ENCODE data around the gene BPI.
"Not testable (repeated sequence)": the region's sequence is repeated elsewhere in the genome, so short reads cannot be mapped to it uniquely, and the experiment has no call there.

The BPI gene

DNA sequence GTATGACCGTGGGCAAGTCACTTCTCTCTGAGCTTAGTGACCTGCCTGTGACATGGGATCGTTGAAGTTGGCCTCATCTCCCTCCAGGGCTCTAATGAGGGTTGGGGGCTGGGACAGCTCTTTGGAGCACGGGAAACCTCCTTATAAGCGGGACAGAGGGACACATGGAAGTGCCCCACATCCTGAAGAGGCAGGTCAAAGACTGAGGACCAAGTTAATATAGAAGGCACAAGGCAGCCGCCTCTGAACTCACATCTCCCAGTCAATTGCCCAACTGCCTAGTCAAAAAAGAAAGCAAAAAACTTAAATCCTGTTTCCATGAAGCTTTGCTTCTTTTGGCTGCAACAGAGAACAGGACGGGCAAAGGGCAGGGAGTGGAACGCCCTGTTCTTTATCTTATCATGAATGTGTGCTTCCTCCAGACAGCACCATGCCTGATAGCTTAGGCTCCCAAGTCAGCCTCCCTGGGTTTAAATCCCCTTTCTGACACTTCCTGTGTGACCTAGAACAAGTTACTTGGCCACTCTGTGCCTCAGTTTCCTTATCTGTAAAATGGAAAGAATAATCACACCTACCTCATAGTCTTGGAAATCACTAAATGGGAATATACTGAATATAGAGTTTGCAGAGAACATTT lies 69.4 kb downstream of the BPI start:
- DNase-seq: no peak

DNA sequence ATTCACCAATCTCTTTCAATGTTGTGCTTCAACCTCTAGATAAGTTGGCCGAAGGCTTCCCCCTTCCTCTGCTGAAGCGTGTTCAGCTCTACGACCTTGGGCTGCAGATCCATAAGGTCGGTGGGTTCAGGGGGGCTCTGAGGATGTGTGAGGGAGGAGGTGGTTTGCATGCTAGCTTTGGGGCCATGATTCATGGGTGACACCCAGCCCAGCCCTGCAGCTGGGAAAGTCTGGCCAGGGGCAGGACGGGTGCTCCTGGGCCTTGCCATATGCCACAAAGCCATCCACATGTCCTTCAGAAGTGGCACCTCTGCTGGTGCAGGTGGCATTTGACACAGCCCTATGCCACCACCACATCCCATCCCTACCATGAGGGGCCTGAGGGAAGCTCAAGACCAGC lies 69.9 kb downstream of the BPI start:
- DNase-seq: no peak

DNA sequence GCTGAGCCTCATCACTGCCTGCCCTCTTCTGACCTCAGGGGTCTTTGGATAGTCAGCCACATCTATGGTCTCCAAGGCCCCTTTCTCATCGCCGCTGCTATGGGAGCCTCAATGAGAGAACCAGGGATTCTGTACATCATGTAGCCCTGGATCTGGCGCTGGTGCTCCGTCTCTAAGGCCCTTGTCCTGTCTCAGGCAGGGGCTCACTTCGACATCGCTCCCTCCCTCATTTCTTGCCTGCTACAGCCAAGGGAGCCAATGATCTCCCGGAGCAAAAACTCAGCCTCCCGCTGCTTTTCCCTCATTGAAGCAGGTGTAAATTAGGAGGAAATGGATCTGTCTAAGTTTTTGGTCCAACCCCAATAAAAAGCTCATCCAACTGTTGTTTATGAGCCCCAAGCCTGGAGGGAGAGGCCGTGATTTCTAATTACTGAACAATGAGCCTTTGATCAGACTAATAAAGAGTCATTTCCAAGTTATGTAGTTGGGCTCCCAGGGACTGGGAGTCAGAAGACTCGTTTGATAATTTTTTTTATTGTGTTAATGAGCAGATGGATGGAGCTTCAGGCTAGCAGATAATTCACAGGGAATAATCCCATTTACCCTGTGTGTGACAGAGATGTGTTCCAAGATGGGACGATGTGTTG lies 73.2 kb downstream of the BPI start:
- DNase-seq: no peak

DNA sequence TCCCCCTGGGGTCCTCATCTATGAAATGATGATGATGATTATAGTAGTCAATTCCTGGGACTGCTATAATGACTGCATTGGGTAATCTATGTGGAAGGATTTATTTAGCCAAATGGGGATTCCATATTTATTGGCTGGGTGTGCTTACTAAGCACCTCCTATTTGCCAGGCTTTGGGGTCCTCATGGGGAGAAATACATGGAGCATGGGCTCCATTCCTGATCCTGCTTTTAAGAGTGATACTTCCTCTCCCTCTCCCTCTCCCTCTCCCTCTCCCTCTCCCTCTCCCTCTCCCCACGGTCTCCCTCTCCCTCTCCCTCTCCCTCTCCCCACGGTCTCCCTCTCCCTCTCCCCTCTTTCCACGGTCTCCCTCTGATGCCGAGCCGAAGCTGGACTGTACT lies 73.9 kb downstream of the BPI start:
- not testable (repeated sequence) for DNase-seq

GRCh38 chr20:38383147-38383546 lies 79.2 kb downstream of the BPI start:
- no peak for DNase-seq

- no peak for DNase-seq
These were observed 82.0 kb downstream of the BPI start for GRCh38 chr20:38386004-38386403.

DNA sequence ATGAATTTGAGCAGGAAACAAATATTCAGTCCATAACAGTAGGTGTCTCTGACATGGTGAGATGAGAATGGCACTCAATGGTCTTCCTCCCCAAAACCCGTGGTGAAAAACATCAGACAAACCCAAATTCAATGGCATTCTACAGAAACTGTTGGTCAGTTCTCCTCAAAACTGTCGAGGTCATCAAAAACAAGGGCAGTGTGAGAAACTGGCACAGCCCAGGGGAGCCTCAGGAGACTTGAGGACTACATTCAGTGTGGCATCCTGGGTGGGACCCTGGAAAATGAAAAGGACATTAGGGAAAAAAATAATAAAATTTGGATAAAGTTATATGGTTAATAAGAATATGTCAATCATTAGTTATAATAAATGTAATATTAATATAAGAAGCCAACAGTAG lies 82.9 kb downstream of the BPI start:
- no peak for DNase-seq
